ENCODE data around the gene DNAI7.

- TF ChIP-seq CTCF (conservative IDR thresholded peaks at IDR 0.05; ENCODE audit: low read depth, low read length) = no peak
- no peak for TF ChIP-seq EZH2 (IDR thresholded peaks at IDR 0.05; ENCODE audit: low read length, unreplicated experiment)
- TF ChIP-seq EZH2phosphoT487 (IDR thresholded peaks at IDR 0.05; ENCODE audit: borderline replicate concordance, low read length) = no peak
These were observed 92.6 kb downstream of the DNAI7 start for GRCh38 chr12:25102402-25102801.

All from PC-3 (cell line).